IMR-90 (cell line): ENCODE measurements around the gene GPRC5C. TPM values are rescaled to one million over a fixed set of nuclear protein-coding genes. Genes with fewer than 3 reads are reported as not detected.

Source experiments
- ATAC-seq: fragments of 200-7000 bp; cut with Tn5 transposase; 2 replicates; pipeline ENCODE4 v1.9.1; 2020; ENCODE audit warnings: low read depth, mild to moderate bottlenecking, moderate library complexity
- BruUV-seq: library from RNA; stranded (reverse); fragments of 400-500 nt; replicated peaks from 2 replicates; lab custom pipeline; 2021; lab: Mats Ljungman, UMichigan
- CTCF ChIA-PET: fragments of 300-600 bp; formaldehyde crosslinking; extraction: SDS; loops from one replicate; lab custom pipeline; 2021; ENCODE audit warnings: antibody characterized with exemption; lab: Yijun Ruan, JAX
- POLR2A ChIA-PET: fragments of 300-600 bp; sonication (Branson Sonifier 250); formaldehyde crosslinking; loops from one replicate; lab custom pipeline; 2022; ENCODE audit warnings: antibody characterized with exemption; ENCODE audit not compliant: unreplicated experiment; lab: Charles Lee
- DNase-seq: peaks from one replicate; pipeline ENCODE4 v3.0.0; 2013
- H2AFZ ChIP-seq: replicated peaks from 2 replicates; pipeline ENCODE3; 2013; ENCODE audit warnings: low read length, mild to moderate bottlenecking; ENCODE audit not compliant: poor library complexity
- H2AK5ac ChIP-seq: 2 replicates; pipeline ENCODE4 v1.6.1; 2013; ENCODE audit warnings: low read depth, low read length, inconsistent platforms
- H2AK9ac ChIP-seq: replicated peaks from 2 replicates; pipeline ENCODE3; 2013; ENCODE audit warnings: mild to moderate bottlenecking, low read depth, low read length, moderate library complexity; ENCODE audit not compliant: poor library complexity
- H2BK120ac ChIP-seq: 2 replicates; pipeline ENCODE4 v1.6.1; 2013; ENCODE audit warnings: low read depth, low read length, inconsistent platforms
- H2BK15ac ChIP-seq: 3 replicates; pipeline ENCODE4 v1.6.1; 2013; ENCODE audit warnings: low read depth, low read length, inconsistent platforms
- H2BK20ac ChIP-seq: 2 replicates; pipeline ENCODE4 v1.6.1; 2013; ENCODE audit warnings: low read depth, mild to moderate bottlenecking, inconsistent platforms, low read length, moderate library complexity
- H2BK5ac ChIP-seq: 2 replicates; pipeline ENCODE4 v1.6.1; 2013; ENCODE audit warnings: mild to moderate bottlenecking, low read depth, low read length, inconsistent platforms; ENCODE audit not compliant: poor library complexity, severe bottlenecking
- H3K14ac ChIP-seq: replicated peaks from 2 replicates; pipeline ENCODE4 v1.6.1; 2013; ENCODE audit warnings: low read depth, low read length, inconsistent platforms
- H3K18ac ChIP-seq: 2 replicates; pipeline ENCODE4 v1.6.1; 2013; ENCODE audit warnings: low read depth, low read length, control low read depth
- H3K23ac ChIP-seq: 2 replicates; pipeline ENCODE4 v1.6.1; 2013; ENCODE audit warnings: low read depth, low read length, inconsistent platforms
- H3K27ac ChIP-seq: 2 replicates; pipeline ENCODE4 v1.5.1; 2013; ENCODE audit warnings: mild to moderate bottlenecking, control low read depth, low read length; ENCODE audit not compliant: insufficient read depth
- H3K27me3 ChIP-seq: 2 replicates; pipeline ENCODE4 v1.6.1; 2013; ENCODE audit warnings: low read length; ENCODE audit not compliant: control insufficient read depth, insufficient read depth
- H3K36me3 ChIP-seq: 2 replicates; pipeline ENCODE4 v1.6.1; 2013; ENCODE audit warnings: low read length, mixed read lengths; ENCODE audit not compliant: control insufficient read depth, insufficient read depth
- H3K4ac ChIP-seq: 2 replicates; pipeline ENCODE4 v1.6.1; 2013; ENCODE audit warnings: low read depth, low read length, inconsistent platforms
- H3K4me1 ChIP-seq: 2 replicates; pipeline ENCODE4 v1.6.1; 2013; ENCODE audit warnings: low read length, mixed read lengths; ENCODE audit not compliant: control insufficient read depth, insufficient read depth
- H3K4me2 ChIP-seq: 2 replicates; pipeline ENCODE4 v1.6.1; 2013; ENCODE audit warnings: low read depth, mild to moderate bottlenecking, control low read depth, low read length, moderate library complexity
- H3K4me3 ChIP-seq: 2 replicates; pipeline ENCODE4 v1.5.1; 2013; ENCODE audit warnings: low read depth, mild to moderate bottlenecking, control low read depth, low read length, moderate library complexity; ENCODE audit not compliant: insufficient read depth
- H3K56ac ChIP-seq: 2 replicates; pipeline ENCODE4 v1.6.1; 2013; ENCODE audit warnings: low read length, inconsistent platforms; ENCODE audit not compliant: insufficient read depth; ENCODE audit errors: extremely low read depth
- H3K79me1 ChIP-seq, 2 experiments: 2 replicates each; pipeline ENCODE4 v1.6.1; 2013; ENCODE audit warnings: low read length in 2 of 2, inconsistent platforms in 1 of 2, low read depth in 1 of 2
- H3K9ac ChIP-seq: 2 replicates; pipeline ENCODE4 v1.6.1; 2013; ENCODE audit warnings: low read depth, low read length, control low read depth
- H3K9me1 ChIP-seq: 2 replicates; pipeline ENCODE4 v1.6.1; 2013; ENCODE audit warnings: low read length, inconsistent platforms; ENCODE audit not compliant: insufficient read depth
- H3K9me3 ChIP-seq: 2 replicates; pipeline ENCODE4 v1.6.1; 2013; ENCODE audit warnings: low read length; ENCODE audit not compliant: control insufficient read depth, insufficient read depth
- H4K20me1 ChIP-seq: 2 replicates; pipeline ENCODE4 v1.6.1; 2013; ENCODE audit warnings: low read length, inconsistent platforms; ENCODE audit not compliant: insufficient read depth
- H4K5ac ChIP-seq: 2 replicates; pipeline ENCODE4 v1.6.1; 2013; ENCODE audit warnings: mild to moderate bottlenecking, low read depth, low read length, control low read depth
- H4K8ac ChIP-seq, 2 experiments: 2 replicates each; pipeline ENCODE4 v1.6.1; 2013; ENCODE audit warnings: low read depth in 2 of 2, low read length in 2 of 2, control low read depth in 1 of 2, inconsistent platforms in 1 of 2
- H4K91ac ChIP-seq: 2 replicates; pipeline ENCODE4 v1.6.1; 2013; ENCODE audit warnings: low read depth, low read length, inconsistent platforms; ENCODE audit not compliant: insufficient read depth
- CEBPB ChIP-seq: IDR thresholded peaks from 2 replicates; pipeline ENCODE4 v1.6.1; 2012; ENCODE audit warnings: low read depth, low read length, improper control_type of control experiment
- MAZ ChIP-seq: IDR thresholded peaks from 2 replicates; pipeline ENCODE4 v1.6.1; 2012; ENCODE audit warnings: low read depth, mild to moderate bottlenecking, low read length, improper control_type of control experiment, moderate library complexity, borderline replicate concordance
- POLR2A ChIP-seq: IDR thresholded peaks from 2 replicates; pipeline ENCODE4 v1.6.1; 2012; ENCODE audit warnings: mild to moderate bottlenecking, low read depth, low read length
- RCOR1 ChIP-seq: IDR thresholded peaks from 2 replicates; pipeline ENCODE4 v1.6.1; 2012; ENCODE audit warnings: mild to moderate bottlenecking, low read length, improper control_type of control experiment; ENCODE audit not compliant: insufficient replicate concordance
- WGBS, 2 experiments: methylation state at CpG; one replicate each; pipeline versions ENCODE4 v1.1.5 to v1.1.7; 2013; ENCODE audit warnings: missing lambda C conversion rate in 2 of 2; ENCODE audit not compliant: insufficient read length in 1 of 2; ENCODE audit errors: extremely low coverage in 2 of 2; 5-methylcytosine and 5-hydroxymethylcytosine counted together
- dilution Hi-C: fragments of 300-500 bp; cut with HindIII; formaldehyde crosslinking; loops from one replicate; pipeline ENCODE4 v1.14.3; 2018; ENCODE audit warnings: low sequenced_read_pairs; ENCODE audit not compliant: unreplicated experiment
- in situ Hi-C: fragments of 300-500 bp; cut with MboI; formaldehyde crosslinking; loops from 3 replicates; pipeline ENCODE4 v1.14.3; 2019; ENCODE audit warnings: low sequenced_read_pairs, inconsistent platforms, mixed read lengths
- intact Hi-C: fragments of 100-400 bp; cut with micrococcal nuclease; formaldehyde crosslinking; loops from 2 replicates; pipeline ENCODE4 v1.10.0; 2022
- polyA plus RNA-seq, 3 experiments: library from polyadenylated mRNA; depleted of rRNA; stranded (reverse); fragments of >200 nt; gene quantifications; 2 replicates each; pipeline ENCODE4 v1.2.3, GENCODE V29; 2012; ENCODE audit warnings: low replicate concordance in 1 of 3
- total RNA-seq: library from RNA; depleted of rRNA; stranded (reverse); fragments of >200 nt; gene quantifications from 2 replicates; pipeline ENCODE4 v1.2.3, GENCODE V29; 2012

Gene GPRC5C
- total and polyA plus RNA-seq, 2 of the 4 experiments (the other 2 are of a cell fraction), result not detected

DNA sequence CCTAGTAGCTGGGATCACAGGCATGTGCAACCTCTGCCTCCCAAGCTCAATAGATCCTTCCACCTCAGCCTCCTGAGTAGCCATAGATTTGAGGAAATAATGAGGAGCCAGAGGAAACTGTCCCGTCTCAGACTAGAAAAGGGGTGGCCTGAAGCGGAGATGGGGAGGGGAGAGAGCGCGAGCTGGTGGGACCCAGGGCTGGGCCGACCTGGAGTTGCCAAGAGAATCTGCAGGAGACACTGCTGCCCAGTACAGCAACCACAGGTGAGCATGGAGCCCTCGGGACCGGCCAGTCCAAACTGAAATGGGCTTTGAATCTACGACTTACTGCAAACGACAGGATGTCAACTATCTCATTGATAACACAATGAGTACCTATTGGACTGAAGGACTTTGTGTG lies 58.8 kb downstream of the GPRC5C start:
- DNase-seq, result no peak
- ChIA-PET CTCF (no interaction called here), POLR2A (no interaction called here)
- Histone ChIP-seq H3K23ac (no peak overlapping the region), H2AK9ac (no peak overlapping the region), H3K27me3 (no peaks in the 10 kb centered on the region), H3K4me1 (no peaks in the 10 kb centered on the region), H3K18ac (no peak overlapping the region), H3K56ac (no peak overlapping the region), H2BK15ac (no peak overlapping the region), H4K20me1 (no peaks in the 10 kb centered on the region), H3K9me3 (no peaks in the 10 kb centered on the region), H4K91ac (no peak overlapping the region), H3K9ac (no peak overlapping the region), H3K36me3 (no peaks in the 10 kb centered on the region), H3K4me2 (no peak overlapping the region), H4K8ac (no peak overlapping the region), H3K27ac (no peak overlapping the region), H2AFZ (no peak overlapping the region), H2BK20ac (no peak overlapping the region), H3K9me1 (no peaks in the 10 kb centered on the region), H3K4me3 (no peak overlapping the region), H3K79me1 (no peaks in the 10 kb centered on the region), H3K14ac (no peak overlapping the region), H3K4ac (no peak overlapping the region), H2BK5ac (no peak overlapping the region), H2BK120ac (no peak overlapping the region), H2AK5ac (no peak overlapping the region), H4K5ac (no peak overlapping the region)
- dilution Hi-C loops, result no loop called here
- intact Hi-C loops, result no loop called here
- WGBS, 2 experiments, result 60% methylated on average over 3 of the region's 9 CpGs; no CpG with 5 or more reads in 1 of the 2 experiments
- BruUV-seq, result no TSS peak
- no peak for ATAC-seq
- TF ChIP-seq MAZ (no peak), POLR2A (no peak), RCOR1 (no peak), CEBPB (no peak)
- in situ Hi-C loops, result no loop called here
